ENCODE measurements around the gene GRIK5. TPM values are rescaled to one million over a fixed set of nuclear protein-coding genes. Genes with fewer than 3 reads are reported as not detected.

GRIK5 gene
- total and polyA plus RNA-seq, 2 experiments from 2014 or later, result 0.50 to 0.60 TPM

DNA sequence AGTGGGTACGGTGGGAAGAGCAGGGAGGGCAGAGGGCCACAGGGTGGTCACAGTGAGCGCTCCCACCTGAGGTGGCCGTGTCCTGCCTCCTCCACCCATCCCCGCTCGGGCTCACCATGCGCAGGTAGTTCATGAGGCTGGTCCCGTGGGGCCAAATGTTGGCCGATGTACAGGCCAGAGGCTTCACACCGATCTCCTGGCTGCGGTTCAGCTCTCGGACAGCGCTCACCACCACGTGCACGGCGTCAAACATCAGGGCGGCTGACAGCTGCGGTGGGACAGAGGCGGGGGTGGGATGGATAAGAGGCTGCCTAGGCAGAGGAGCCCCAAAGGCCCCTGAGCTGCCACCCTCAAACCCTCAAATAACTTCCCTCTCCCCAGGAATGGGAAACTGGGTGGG, 15.8 kb downstream of the GRIK5 start:
- 88% methylated on average over 18 of the region's 18 CpGs for WGBS (ENCODE audit: low lambda C conversion rate, missing lambda C conversion rate)

DNA sequence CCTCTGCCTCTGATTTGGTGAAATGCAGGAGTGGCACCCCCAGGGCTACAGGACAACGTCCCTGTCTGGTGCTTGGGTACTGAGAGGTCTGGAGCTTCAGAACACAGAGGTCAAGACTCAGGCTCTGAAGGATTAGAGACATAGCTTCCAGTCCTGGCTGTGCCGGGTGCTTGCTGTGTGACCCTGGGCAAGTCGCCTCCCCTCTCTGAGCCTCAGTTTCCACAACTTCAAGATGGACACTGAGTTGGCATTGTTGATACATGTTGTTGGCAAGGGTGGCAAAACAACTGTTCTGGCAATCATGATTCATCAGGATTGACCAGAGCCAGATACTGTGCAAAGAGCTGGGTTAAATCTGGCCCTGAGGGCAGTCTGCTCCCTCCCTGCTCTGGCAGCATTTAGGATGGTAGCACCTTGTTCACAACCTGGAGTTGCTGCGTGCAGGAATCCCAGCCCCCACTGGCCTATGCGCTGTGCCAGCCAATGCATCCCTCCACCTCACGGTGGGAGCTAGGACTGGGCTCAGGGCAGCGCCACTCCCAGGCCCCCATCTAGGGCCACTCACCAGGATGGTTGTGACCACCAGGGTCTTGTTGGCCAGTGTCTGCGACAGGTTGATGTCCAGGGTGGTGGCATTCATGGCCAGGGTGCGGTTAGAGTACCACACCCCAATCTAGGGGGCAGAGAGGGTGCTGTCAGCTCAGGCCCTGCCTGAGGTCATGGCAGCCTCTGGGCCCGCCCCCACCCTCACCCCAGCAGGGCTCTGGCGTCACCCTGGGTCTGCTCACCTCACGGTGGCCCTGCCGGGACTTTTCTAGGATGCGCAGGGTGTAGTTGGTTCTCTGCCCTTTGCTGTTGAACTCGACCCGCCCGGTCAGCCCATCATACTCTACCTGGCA, 16.7 kb downstream of the GRIK5 start:
- Histone ChIP-seq H3K9me3 (ENCODE audit: low read depth) (no peaks in the 10 kb centered on the region), H3K79me2 (no peaks in the 10 kb centered on the region), H3K4me1 (ENCODE audit: insufficient read depth) (no peaks in the 10 kb centered on the region), H3K27ac (no peak overlapping the region), H3K36me3 (replicated peaks; ENCODE audit: insufficient read depth, low read depth) (no peaks in the 10 kb centered on the region), H3K4me3 (no peak overlapping the region), H2AFZ (no peak overlapping the region), H3K4me2 (no peak overlapping the region), H3K9me2 (replicated peaks; ENCODE audit: insufficient read depth) (no peaks in the 10 kb centered on the region), H4K20me1 (ENCODE audit: insufficient read depth, poor library complexity, severe bottlenecking) (no peaks in the 10 kb centered on the region), H3K27me3 (no peaks in the 10 kb centered on the region)
- DNase-seq (ENCODE audit: low spot score), result no peak
- 97% methylated on average over 16 of the region's 17 CpGs for WGBS (ENCODE audit: low lambda C conversion rate, missing lambda C conversion rate)
- TF ChIP-seq, protein P1, sequence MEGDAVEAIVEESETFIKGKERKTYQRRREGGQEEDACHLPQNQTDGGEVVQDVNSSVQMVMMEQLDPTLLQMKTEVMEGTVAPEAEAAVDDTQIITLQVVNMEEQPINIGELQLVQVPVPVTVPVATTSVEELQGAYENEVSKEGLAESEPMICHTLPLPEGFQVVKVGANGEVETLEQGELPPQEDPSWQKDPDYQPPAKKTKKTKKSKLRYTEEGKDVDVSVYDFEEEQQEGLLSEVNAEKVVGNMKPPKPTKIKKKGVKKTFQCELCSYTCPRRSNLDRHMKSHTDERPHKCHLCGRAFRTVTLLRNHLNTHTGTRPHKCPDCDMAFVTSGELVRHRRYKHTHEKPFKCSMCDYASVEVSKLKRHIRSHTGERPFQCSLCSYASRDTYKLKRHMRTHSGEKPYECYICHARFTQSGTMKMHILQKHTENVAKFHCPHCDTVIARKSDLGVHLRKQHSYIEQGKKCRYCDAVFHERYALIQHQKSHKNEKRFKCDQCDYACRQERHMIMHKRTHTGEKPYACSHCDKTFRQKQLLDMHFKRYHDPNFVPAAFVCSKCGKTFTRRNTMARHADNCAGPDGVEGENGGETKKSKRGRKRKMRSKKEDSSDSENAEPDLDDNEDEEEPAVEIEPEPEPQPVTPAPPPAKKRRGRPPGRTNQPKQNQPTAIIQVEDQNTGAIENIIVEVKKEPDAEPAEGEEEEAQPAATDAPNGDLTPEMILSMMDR (IDR thresholded peaks at IDR 0.05; ENCODE audit: poor library complexity), result no peak
- no peak for TF ChIP-seq EZH2 (IDR thresholded peaks at IDR 0.05; ENCODE audit: borderline replicate concordance)
- TF ChIP-seq EZH2phosphoT487 (IDR thresholded peaks at IDR 0.05; ENCODE audit: low read depth, severe bottlenecking, unreplicated experiment), result no peak

More for the DNA sequence above, 15.8 kb downstream of the GRIK5 start:
- DNase-seq (ENCODE audit: low spot score), result no peak
- Histone ChIP-seq H3K4me1 (ENCODE audit: insufficient read depth) (no peaks in the 10 kb centered on the region), H3K4me2 (no peak overlapping the region), H4K20me1 (ENCODE audit: insufficient read depth, poor library complexity, severe bottlenecking) (no peaks in the 10 kb centered on the region), H2AFZ (no peak overlapping the region), H3K27me3 (no peaks in the 10 kb centered on the region), H3K9me2 (replicated peaks; ENCODE audit: insufficient read depth) (no peaks in the 10 kb centered on the region), H3K4me3 (no peak overlapping the region), H3K79me2 (no peaks in the 10 kb centered on the region), H3K27ac (no peak overlapping the region), H3K36me3 (replicated peaks; ENCODE audit: insufficient read depth, low read depth) (no peaks in the 10 kb centered on the region), H3K9me3 (ENCODE audit: low read depth) (no peaks in the 10 kb centered on the region)
- TF ChIP-seq, protein P1 (IDR thresholded peaks at IDR 0.05; ENCODE audit: poor library complexity), result no peak
- TF ChIP-seq EZH2phosphoT487 (IDR thresholded peaks at IDR 0.05; ENCODE audit: low read depth, severe bottlenecking, unreplicated experiment) (no peak), EZH2 (IDR thresholded peaks at IDR 0.05; ENCODE audit: borderline replicate concordance) (no peak)

DNA sequence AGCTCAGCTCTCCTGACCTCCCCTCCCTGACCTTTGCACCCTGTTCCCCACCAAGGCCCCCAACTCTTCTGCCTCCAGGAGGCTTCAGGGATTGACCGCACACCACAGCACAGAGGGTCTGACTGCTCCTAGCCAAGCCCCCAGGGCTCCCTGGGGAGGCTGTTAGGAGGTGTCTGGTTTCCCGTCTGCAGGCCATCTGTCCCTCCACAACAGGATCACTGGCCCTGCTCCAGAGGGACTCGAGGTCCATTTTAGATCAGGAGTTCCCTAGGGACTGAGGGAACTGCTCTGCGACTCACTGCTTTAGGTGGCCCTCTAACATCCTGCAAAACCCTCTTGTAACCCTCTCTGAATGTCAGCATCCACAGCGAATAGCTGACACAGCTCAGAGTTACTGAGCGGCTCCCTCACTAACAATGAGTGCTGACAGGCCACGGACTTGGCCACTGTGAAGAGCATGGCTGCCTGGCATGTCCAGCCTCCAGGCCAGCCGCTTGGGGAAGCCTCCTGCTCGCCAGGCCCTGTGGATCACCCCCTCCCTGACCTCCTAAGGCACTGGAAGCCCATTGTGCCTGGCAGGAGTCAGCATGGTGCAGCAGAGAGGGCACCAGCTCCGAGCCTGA, 17.7 kb downstream of the GRIK5 start:
- TF ChIP-seq EZH2 (IDR thresholded peaks at IDR 0.05; ENCODE audit: borderline replicate concordance) (no peak), EZH2phosphoT487 (IDR thresholded peaks at IDR 0.05; ENCODE audit: low read depth, severe bottlenecking, unreplicated experiment) (no peak)
- TF ChIP-seq, protein P1 (IDR thresholded peaks at IDR 0.05; ENCODE audit: poor library complexity), result no peak
- H4K20me1 ChIP-seq (ENCODE audit: insufficient read depth, poor library complexity, severe bottlenecking), result no peaks in the 10 kb centered on the region
- H3K4me3 ChIP-seq, result no peak overlapping the region
- no peak overlapping the region for H3K4me2 ChIP-seq
- no peaks in the 10 kb centered on the region for H3K9me3 ChIP-seq (ENCODE audit: low read depth)
- no peak for DNase-seq (ENCODE audit: low spot score)
- no peak overlapping the region for H3K27ac ChIP-seq
- H3K79me2 ChIP-seq, result no peaks in the 10 kb centered on the region
- H3K9me2 ChIP-seq (replicated peaks; ENCODE audit: insufficient read depth), result no peaks in the 10 kb centered on the region
- WGBS (ENCODE audit: low lambda C conversion rate, missing lambda C conversion rate), result 84% methylated on average over 10 of the region's 10 CpGs
- H3K36me3 ChIP-seq (replicated peaks; ENCODE audit: insufficient read depth, low read depth), result no peaks in the 10 kb centered on the region
- H2AFZ ChIP-seq, result no peak overlapping the region
- H3K4me1 ChIP-seq (ENCODE audit: insufficient read depth), result no peaks in the 10 kb centered on the region
- H3K27me3 ChIP-seq, result no peaks in the 10 kb centered on the region
